IMR-90 (cell line): ENCODE results near the gene RNF38. TPM values are rescaled to one million over a fixed set of nuclear protein-coding genes. Genes with fewer than 3 reads are reported as not detected.
"Not testable (repeated sequence)": the region's sequence is repeated elsewhere in the genome, so short reads cannot be mapped to it uniquely, and the experiment has no call there.

Source experiments
- ATAC-seq: fragments of 200-7000 bp; cut with Tn5 transposase; 2 replicates; pipeline ENCODE4 v1.9.1; 2020; ENCODE audit warnings: low read depth, mild to moderate bottlenecking, moderate library complexity
- BruUV-seq: library from RNA; stranded (reverse); fragments of 400-500 nt; replicated peaks from 2 replicates; lab custom pipeline; 2021; lab: Mats Ljungman, UMichigan
- CTCF ChIA-PET: fragments of 300-600 bp; formaldehyde crosslinking; extraction: SDS; loops from one replicate; lab custom pipeline; 2021; ENCODE audit warnings: antibody characterized with exemption; lab: Yijun Ruan, JAX
- POLR2A ChIA-PET: fragments of 300-600 bp; sonication (Branson Sonifier 250); formaldehyde crosslinking; loops from one replicate; lab custom pipeline; 2022; ENCODE audit warnings: antibody characterized with exemption; ENCODE audit not compliant: unreplicated experiment; lab: Charles Lee
- DNase-seq: peaks from one replicate; pipeline ENCODE4 v3.0.0; 2013
- H2AFZ ChIP-seq: replicated peaks from 2 replicates; pipeline ENCODE3; 2013; ENCODE audit warnings: low read length, mild to moderate bottlenecking; ENCODE audit not compliant: poor library complexity
- H2AK5ac ChIP-seq: 2 replicates; pipeline ENCODE4 v1.6.1; 2013; ENCODE audit warnings: low read depth, low read length, inconsistent platforms
- H2AK9ac ChIP-seq: replicated peaks from 2 replicates; pipeline ENCODE3; 2013; ENCODE audit warnings: mild to moderate bottlenecking, low read depth, low read length, moderate library complexity; ENCODE audit not compliant: poor library complexity
- H2BK120ac ChIP-seq: 2 replicates; pipeline ENCODE4 v1.6.1; 2013; ENCODE audit warnings: low read depth, low read length, inconsistent platforms
- H2BK15ac ChIP-seq: 3 replicates; pipeline ENCODE4 v1.6.1; 2013; ENCODE audit warnings: low read depth, low read length, inconsistent platforms
- H2BK20ac ChIP-seq: 2 replicates; pipeline ENCODE4 v1.6.1; 2013; ENCODE audit warnings: low read depth, mild to moderate bottlenecking, inconsistent platforms, low read length, moderate library complexity
- H2BK5ac ChIP-seq: 2 replicates; pipeline ENCODE4 v1.6.1; 2013; ENCODE audit warnings: mild to moderate bottlenecking, low read depth, low read length, inconsistent platforms; ENCODE audit not compliant: poor library complexity, severe bottlenecking
- H3K14ac ChIP-seq: replicated peaks from 2 replicates; pipeline ENCODE4 v1.6.1; 2013; ENCODE audit warnings: low read depth, low read length, inconsistent platforms
- H3K18ac ChIP-seq: 2 replicates; pipeline ENCODE4 v1.6.1; 2013; ENCODE audit warnings: low read depth, low read length, control low read depth
- H3K23ac ChIP-seq: 2 replicates; pipeline ENCODE4 v1.6.1; 2013; ENCODE audit warnings: low read depth, low read length, inconsistent platforms
- H3K27ac ChIP-seq: 2 replicates; pipeline ENCODE4 v1.5.1; 2013; ENCODE audit warnings: mild to moderate bottlenecking, control low read depth, low read length; ENCODE audit not compliant: insufficient read depth
- H3K27me3 ChIP-seq: 2 replicates; pipeline ENCODE4 v1.6.1; 2013; ENCODE audit warnings: low read length; ENCODE audit not compliant: control insufficient read depth, insufficient read depth
- H3K36me3 ChIP-seq: 2 replicates; pipeline ENCODE4 v1.6.1; 2013; ENCODE audit warnings: low read length, mixed read lengths; ENCODE audit not compliant: control insufficient read depth, insufficient read depth
- H3K4ac ChIP-seq: 2 replicates; pipeline ENCODE4 v1.6.1; 2013; ENCODE audit warnings: low read depth, low read length, inconsistent platforms
- H3K4me1 ChIP-seq: 2 replicates; pipeline ENCODE4 v1.6.1; 2013; ENCODE audit warnings: low read length, mixed read lengths; ENCODE audit not compliant: control insufficient read depth, insufficient read depth
- H3K4me2 ChIP-seq: 2 replicates; pipeline ENCODE4 v1.6.1; 2013; ENCODE audit warnings: low read depth, mild to moderate bottlenecking, control low read depth, low read length, moderate library complexity
- H3K4me3 ChIP-seq: 2 replicates; pipeline ENCODE4 v1.5.1; 2013; ENCODE audit warnings: low read depth, mild to moderate bottlenecking, control low read depth, low read length, moderate library complexity; ENCODE audit not compliant: insufficient read depth
- H3K56ac ChIP-seq: 2 replicates; pipeline ENCODE4 v1.6.1; 2013; ENCODE audit warnings: low read length, inconsistent platforms; ENCODE audit not compliant: insufficient read depth; ENCODE audit errors: extremely low read depth
- H3K79me1 ChIP-seq, 2 experiments: 2 replicates each; pipeline ENCODE4 v1.6.1; 2013; ENCODE audit warnings: low read length in 2 of 2, inconsistent platforms in 1 of 2, low read depth in 1 of 2
- H3K9ac ChIP-seq: 2 replicates; pipeline ENCODE4 v1.6.1; 2013; ENCODE audit warnings: low read depth, low read length, control low read depth
- H3K9me1 ChIP-seq: 2 replicates; pipeline ENCODE4 v1.6.1; 2013; ENCODE audit warnings: low read length, inconsistent platforms; ENCODE audit not compliant: insufficient read depth
- H3K9me3 ChIP-seq: 2 replicates; pipeline ENCODE4 v1.6.1; 2013; ENCODE audit warnings: low read length; ENCODE audit not compliant: control insufficient read depth, insufficient read depth
- H4K20me1 ChIP-seq: 2 replicates; pipeline ENCODE4 v1.6.1; 2013; ENCODE audit warnings: low read length, inconsistent platforms; ENCODE audit not compliant: insufficient read depth
- H4K5ac ChIP-seq: 2 replicates; pipeline ENCODE4 v1.6.1; 2013; ENCODE audit warnings: mild to moderate bottlenecking, low read depth, low read length, control low read depth
- H4K8ac ChIP-seq, 2 experiments: 2 replicates each; pipeline ENCODE4 v1.6.1; 2013; ENCODE audit warnings: low read depth in 2 of 2, low read length in 2 of 2, control low read depth in 1 of 2, inconsistent platforms in 1 of 2
- H4K91ac ChIP-seq: 2 replicates; pipeline ENCODE4 v1.6.1; 2013; ENCODE audit warnings: low read depth, low read length, inconsistent platforms; ENCODE audit not compliant: insufficient read depth
- WGBS, 2 experiments: methylation state at CpG; one replicate each; pipeline versions ENCODE4 v1.1.5 to v1.1.7; 2013; ENCODE audit warnings: missing lambda C conversion rate in 2 of 2; ENCODE audit not compliant: insufficient read length in 1 of 2; ENCODE audit errors: extremely low coverage in 2 of 2; 5-methylcytosine and 5-hydroxymethylcytosine counted together
- dilution Hi-C: fragments of 300-500 bp; cut with HindIII; formaldehyde crosslinking; loops from one replicate; pipeline ENCODE4 v1.14.3; 2018; ENCODE audit warnings: low sequenced_read_pairs; ENCODE audit not compliant: unreplicated experiment
- in situ Hi-C: fragments of 300-500 bp; cut with MboI; formaldehyde crosslinking; loops from 3 replicates; pipeline ENCODE4 v1.14.3; 2019; ENCODE audit warnings: low sequenced_read_pairs, inconsistent platforms, mixed read lengths
- intact Hi-C: fragments of 100-400 bp; cut with micrococcal nuclease; formaldehyde crosslinking; loops from 2 replicates; pipeline ENCODE4 v1.10.0; 2022
- polyA plus RNA-seq, 3 experiments: library from polyadenylated mRNA; depleted of rRNA; stranded (reverse); fragments of >200 nt; gene quantifications; 2 replicates each; pipeline ENCODE4 v1.2.3, GENCODE V29; 2012; ENCODE audit warnings: low replicate concordance in 1 of 3
- total RNA-seq: library from RNA; depleted of rRNA; stranded (reverse); fragments of >200 nt; gene quantifications from 2 replicates; pipeline ENCODE4 v1.2.3, GENCODE V29; 2012

Gene RNF38
- total and polyA plus RNA-seq, 2 of the 4 experiments (the other 2 are of a cell fraction) = 8.8 to 11.2 TPM

DNA sequence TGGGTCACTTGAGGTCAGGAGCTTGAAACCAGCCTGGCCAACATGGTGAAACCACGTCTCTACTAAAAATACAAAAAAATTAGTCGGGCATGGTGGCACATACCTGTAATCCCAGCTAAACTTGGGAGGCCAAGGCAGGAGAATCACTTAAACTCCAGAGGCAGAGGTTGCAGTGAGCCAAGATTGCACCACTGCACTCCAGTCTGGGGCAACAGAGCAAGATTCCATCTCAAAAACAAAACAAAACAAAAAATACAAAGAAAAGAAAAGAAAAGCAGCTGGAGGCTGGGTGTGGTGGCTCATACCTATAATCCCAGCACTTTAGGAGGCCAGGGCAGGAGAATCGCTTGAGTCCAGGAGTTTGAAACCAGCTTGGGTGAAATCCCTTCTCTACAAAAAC is 105.1 kb downstream of the RNF38 start:
- DNase-seq, H3K27ac ChIP-seq, H3K27me3 ChIP-seq, intact Hi-C loops, ATAC-seq, H3K36me3 ChIP-seq, in situ Hi-C loops, H3K9me1 ChIP-seq, H2BK120ac ChIP-seq, H2AK5ac ChIP-seq, H4K20me1 ChIP-seq, H3K4me3 ChIP-seq, H4K5ac ChIP-seq, H3K9me3 ChIP-seq, H4K91ac ChIP-seq, dilution Hi-C loops, H3K4ac ChIP-seq, H2BK5ac ChIP-seq, POLR2A ChIA-PET, CTCF ChIA-PET, H2BK20ac ChIP-seq, BruUV-seq, H3K9ac ChIP-seq, H3K23ac ChIP-seq, H2BK15ac ChIP-seq, H2AK9ac ChIP-seq, H3K79me1 ChIP-seq, H3K18ac ChIP-seq, H3K56ac ChIP-seq, H4K8ac ChIP-seq, H3K4me1 ChIP-seq, H3K14ac ChIP-seq, H3K4me2 ChIP-seq, H2AFZ ChIP-seq: not testable (repeated sequence)
- WGBS, 2 experiments = no CpG with 5 or more reads among the region's 3 CpGs
